ENCODE measurements around the gene AMZ1. TPM values are rescaled to one million over a fixed set of nuclear protein-coding genes. Genes with fewer than 3 reads are reported as not detected.

AMZ1 gene
- total RNA-seq, 1 experiment from 2014 or later, result 0.85 TPM

GRCh38 chr7:2651336-2651735 lies 36.7 kb upstream of the AMZ1 start:
- H3K36me3 Mint-ChIP-seq, result peaks cover 25% of the 10 kb centered on the region
- ATAC-seq (no peak; the same call in 1 of the 2 replicates), DNase-seq (ENCODE audit: low spot score) (no peak)
- CTCF ChIA-PET, result interaction anchor here (0.6 to 2.2 kb wide), 14 partner anchors 10 to 220 kb away, joined by 3 to 16 read pairs (median 4); no protein-coding TSS in a partner anchor
- no peaks in the 10 kb centered on the region for H3K9me3 Mint-ChIP-seq
- no peak overlapping the region for H3K27ac Mint-ChIP-seq
- H3K4me3 Mint-ChIP-seq, result no peak overlapping the region
- POLR2A ChIA-PET, result no interaction called here
- TF ChIP-seq OVOL2 (CRISPR knock-in tag; IDR thresholded peaks at IDR 0.05; ENCODE audit: borderline replicate concordance) (no peak), ATF2 (CRISPR knock-in tag; IDR thresholded peaks at IDR 0.05; ENCODE audit: borderline replicate concordance, low read depth) (no peak), CREB1 (CRISPR knock-in tag; IDR thresholded peaks at IDR 0.05) (no peak), ZNF317 (CRISPR knock-in tag; IDR thresholded peaks at IDR 0.05; ENCODE audit: borderline replicate concordance, low read depth) (no peak), KAT7 (CRISPR knock-in tag; IDR thresholded peaks at IDR 0.05; ENCODE audit: borderline replicate concordance) (no peak), GRHL2 (CRISPR knock-in tag; IDR thresholded peaks at IDR 0.05; ENCODE audit: insufficient replicate concordance, severe bottlenecking) (no peak), RELA (CRISPR knock-in tag; IDR thresholded peaks at IDR 0.05; ENCODE audit: borderline replicate concordance) (no peak), TEAD1 (CRISPR knock-in tag; IDR thresholded peaks at IDR 0.05) (no peak), ZNF423 (CRISPR knock-in tag; IDR thresholded peaks at IDR 0.05) (no peak), EMX1 (CRISPR knock-in tag; IDR thresholded peaks at IDR 0.05) (no peak), JAZF1 (CRISPR knock-in tag; IDR thresholded peaks at IDR 0.05) (no peak), ZNF416 (CRISPR knock-in tag; IDR thresholded peaks at IDR 0.05) (no peak), FOXJ3 (CRISPR knock-in tag; IDR thresholded peaks at IDR 0.05; ENCODE audit: borderline replicate concordance) (no peak), ZNF138 (CRISPR knock-in tag; conservative IDR thresholded peaks at IDR 0.05) (no peak), FOXP1 (CRISPR knock-in tag; IDR thresholded peaks at IDR 0.05; ENCODE audit: borderline replicate concordance) (no peak)
- TF ChIP-seq, protein P1, sequence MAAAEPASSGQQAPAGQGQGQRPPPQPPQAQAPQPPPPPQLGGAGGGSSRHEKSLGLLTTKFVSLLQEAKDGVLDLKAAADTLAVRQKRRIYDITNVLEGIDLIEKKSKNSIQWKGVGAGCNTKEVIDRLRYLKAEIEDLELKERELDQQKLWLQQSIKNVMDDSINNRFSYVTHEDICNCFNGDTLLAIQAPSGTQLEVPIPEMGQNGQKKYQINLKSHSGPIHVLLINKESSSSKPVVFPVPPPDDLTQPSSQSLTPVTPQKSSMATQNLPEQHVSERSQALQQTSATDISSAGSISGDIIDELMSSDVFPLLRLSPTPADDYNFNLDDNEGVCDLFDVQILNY (CRISPR knock-in tag; IDR thresholded peaks at IDR 0.05), result no peak
- TF ChIP-seq, protein P2, sequence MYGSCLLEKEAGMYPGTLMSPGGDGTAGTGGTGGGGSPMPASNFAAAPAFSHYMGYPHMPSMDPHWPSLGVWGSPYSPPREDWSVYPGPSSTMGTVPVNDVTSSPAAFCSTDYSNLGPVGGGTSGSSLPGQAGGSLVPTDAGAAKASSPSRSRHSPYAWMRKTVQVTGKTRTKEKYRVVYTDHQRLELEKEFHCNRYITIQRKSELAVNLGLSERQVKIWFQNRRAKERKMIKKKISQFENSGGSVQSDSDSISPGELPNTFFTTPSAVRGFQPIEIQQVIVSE (CRISPR knock-in tag; IDR thresholded peaks at IDR 0.05; ENCODE audit: borderline replicate concordance), result no peak
- TF ChIP-seq, protein P3, sequence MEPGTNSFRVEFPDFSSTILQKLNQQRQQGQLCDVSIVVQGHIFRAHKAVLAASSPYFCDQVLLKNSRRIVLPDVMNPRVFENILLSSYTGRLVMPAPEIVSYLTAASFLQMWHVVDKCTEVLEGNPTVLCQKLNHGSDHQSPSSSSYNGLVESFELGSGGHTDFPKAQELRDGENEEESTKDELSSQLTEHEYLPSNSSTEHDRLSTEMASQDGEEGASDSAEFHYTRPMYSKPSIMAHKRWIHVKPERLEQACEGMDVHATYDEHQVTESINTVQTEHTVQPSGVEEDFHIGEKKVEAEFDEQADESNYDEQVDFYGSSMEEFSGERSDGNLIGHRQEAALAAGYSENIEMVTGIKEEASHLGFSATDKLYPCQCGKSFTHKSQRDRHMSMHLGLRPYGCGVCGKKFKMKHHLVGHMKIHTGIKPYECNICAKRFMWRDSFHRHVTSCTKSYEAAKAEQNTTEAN (CRISPR knock-in tag; IDR thresholded peaks at IDR 0.05), result no peak
- H3K27me3 Mint-ChIP-seq (ENCODE audit: low read depth), result no peaks in the 10 kb centered on the region
- peaks cover 2% of the 10 kb centered on the region; the same call in 1 of the 2 replicates for H3K4me1 Mint-ChIP-seq

GRCh38 chr7:2651847-2652735 lies 35.9 kb upstream of the AMZ1 start:
- Mint-ChIP-seq H3K27me3 (ENCODE audit: low read depth) (no peaks in the 10 kb centered on the region), H3K36me3 (peaks cover 31% of the 10 kb centered on the region), H3K27ac (peak overlapping the region; percentile 11; the same call in 1 of the 2 replicates), H3K4me1 (no peaks in the 10 kb centered on the region), H3K9me3 (no peaks in the 10 kb centered on the region), H3K4me3 (no peak overlapping the region)
- ATAC-seq (peak; percentile 16; the same call in 1 of the 2 replicates), DNase-seq (ENCODE audit: low spot score) (no peak)
- POLR2A ChIA-PET, result no interaction called here
- CTCF ChIA-PET, result interaction anchor here (0.6 to 2.2 kb wide), 16 partner anchors 10 to 221 kb away, joined by 3 to 16 read pairs (median 4); partner anchors contain the start of gene BRAT1
- no peak for TF ChIP-seq ZNF532 (CRISPR knock-in tag; IDR thresholded peaks at IDR 0.05; ENCODE audit: borderline replicate concordance)
- TF ChIP-seq ZNF671 (CRISPR knock-in tag; IDR thresholded peaks at IDR 0.05), result no peak
- TF ChIP-seq, protein P4, sequence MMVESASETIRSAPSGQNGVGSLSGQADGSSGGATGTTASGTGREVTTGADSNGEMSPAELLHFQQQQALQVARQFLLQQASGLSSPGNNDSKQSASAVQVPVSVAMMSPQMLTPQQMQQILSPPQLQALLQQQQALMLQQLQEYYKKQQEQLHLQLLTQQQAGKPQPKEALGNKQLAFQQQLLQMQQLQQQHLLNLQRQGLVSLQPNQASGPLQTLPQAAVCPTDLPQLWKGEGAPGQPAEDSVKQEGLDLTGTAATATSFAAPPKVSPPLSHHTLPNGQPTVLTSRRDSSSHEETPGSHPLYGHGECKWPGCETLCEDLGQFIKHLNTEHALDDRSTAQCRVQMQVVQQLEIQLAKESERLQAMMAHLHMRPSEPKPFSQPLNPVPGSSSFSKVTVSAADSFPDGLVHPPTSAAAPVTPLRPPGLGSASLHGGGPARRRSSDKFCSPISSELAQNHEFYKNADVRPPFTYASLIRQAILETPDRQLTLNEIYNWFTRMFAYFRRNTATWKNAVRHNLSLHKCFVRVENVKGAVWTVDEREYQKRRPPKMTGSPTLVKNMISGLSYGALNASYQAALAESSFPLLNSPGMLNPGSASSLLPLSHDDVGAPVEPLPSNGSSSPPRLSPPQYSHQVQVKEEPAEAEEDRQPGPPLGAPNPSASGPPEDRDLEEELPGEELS (CRISPR knock-in tag; IDR thresholded peaks at IDR 0.05), result no peak
